Ammon's horn (tissue), 1 donor: ENCODE measurements around the gene DECR2.
"Not testable (repeated sequence)": the region's sequence is repeated elsewhere in the genome, so short reads cannot be mapped to it uniquely, and the experiment has no call there.

ENCODE experiments used
- DNase-seq: peaks from one replicate; pipeline ENCODE4 v3.0.0-alpha.2; 2016; ENCODE audit warnings: low spot score

The DECR2 gene

DNA sequence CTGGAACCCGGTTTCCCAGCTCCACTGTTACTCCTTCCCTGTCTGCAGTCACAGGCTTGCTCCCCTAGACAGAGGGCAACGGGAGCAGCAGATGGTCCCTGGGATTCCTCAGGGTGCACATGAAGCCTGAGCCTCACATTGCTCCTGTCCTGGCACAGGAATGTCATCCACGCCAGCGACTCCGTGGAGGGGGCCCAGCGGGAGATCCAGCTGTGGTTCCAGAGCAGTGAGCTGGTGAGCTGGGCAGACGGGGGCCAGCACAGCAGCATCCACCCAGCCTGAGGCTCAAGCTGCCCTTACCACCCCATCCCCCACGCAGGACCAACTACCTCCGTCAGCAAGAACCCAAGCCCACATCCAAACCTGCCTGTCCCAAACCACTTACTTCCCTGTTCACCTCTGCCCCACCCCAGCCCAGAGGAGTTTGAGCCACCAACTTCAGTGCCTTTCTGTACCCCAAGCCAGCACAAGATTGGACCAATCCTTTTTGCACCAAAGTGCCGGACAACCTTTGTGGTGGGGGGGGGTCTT, 1.6 kb upstream of the DECR2 start:
- no peak for DNase-seq

- DNase-seq: no peak
These were observed 3.3 kb downstream of the DECR2 start for GRCh38 chr16:404971-405486.

DNA sequence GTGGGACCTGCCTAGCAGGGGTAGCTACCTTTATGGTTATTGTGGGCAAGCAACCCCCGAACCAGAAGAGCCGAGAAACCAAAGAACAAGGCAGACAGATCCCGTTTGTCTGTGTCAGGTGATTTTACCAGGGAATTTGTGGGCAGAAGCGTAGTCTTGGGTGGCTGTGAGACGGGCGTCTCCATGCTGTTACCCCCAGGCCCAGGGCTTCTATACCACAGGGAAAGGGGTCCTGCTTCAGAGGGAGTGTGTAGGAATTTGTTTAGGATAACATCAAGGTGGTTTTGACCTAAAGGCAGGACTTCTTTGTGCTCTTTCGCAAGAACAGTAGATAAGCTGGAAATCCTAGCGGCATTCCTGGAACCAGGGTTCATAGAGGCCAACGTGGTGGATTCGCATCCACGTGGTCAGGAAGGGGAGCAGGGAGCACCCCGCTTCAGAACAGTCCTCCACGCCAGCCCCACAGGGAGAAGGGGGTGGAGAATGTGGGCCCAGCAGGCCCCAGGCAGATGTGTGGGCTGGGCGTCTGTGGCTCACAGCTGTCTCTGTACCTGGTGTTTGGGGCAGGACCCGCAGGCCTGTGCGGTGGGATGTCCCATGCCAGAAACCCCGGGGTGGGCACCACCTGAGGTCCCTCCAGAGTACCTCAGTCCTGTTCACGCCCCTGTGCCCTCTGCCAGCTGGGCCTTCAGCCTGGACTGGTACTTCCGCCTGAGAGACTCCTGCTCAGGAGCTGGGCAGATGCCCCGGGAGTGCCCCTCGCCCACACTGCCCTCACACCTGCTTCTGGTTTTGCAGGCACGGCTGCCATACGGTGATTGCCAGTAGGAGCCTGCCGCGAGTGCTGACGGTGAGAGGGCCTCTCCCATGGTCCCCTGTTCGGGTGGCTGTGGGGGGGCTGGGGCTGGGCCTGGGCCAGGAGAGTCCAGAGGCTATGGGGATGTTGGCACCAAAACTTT, 4.1 kb downstream of the DECR2 start:
- no peak for DNase-seq

DNA sequence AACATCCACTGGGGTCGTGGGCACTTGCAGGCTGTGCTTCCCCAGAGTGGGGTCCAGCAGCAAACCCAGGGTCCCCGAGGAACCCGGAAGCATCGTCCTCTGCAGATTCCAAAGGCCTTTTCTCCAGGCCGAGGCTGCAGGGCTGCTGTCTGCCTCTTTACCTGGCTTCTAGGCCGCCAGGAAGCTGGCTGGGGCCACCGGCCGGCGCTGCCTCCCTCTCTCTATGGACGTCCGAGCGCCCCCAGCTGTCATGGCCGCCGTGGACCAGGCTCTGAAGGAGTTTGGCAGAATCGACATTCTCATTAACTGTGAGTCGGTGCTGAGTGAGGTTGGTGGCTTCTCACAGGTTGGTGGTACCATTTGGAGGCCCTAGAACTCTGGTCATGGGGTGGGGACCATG, 5.6 kb downstream of the DECR2 start:
- no peak for DNase-seq

DNA sequence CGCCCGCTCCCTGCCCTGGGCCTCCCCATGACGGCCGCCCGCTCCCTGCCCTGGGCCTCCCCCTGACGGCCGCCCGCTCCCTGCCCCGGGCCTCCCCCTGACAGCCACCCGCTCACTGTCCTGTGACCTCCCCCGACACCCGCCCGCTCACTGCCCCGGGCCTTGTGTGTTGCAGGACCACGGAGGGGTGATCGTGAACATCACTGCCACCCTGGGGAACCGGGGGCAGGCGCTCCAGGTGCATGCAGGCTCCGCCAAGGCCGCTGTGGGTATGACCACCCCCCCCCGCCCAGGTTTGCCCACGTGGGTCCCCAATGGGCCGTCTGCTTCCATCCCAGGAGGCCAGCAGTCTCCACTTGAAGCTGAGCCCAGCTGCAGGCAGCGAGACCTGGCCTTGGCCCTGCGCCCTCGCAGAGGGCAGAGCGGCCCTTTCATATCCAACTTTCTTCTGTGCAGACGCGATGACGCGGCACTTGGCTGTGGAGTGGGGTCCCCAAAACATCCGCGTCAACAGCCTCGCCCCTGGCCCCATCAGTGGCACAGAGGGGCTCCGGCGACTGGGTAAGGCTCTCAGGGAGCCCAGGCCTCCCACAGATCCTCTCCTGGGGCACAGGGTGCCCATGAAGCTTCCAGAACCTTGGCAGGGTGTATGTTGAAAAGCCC, 9.0 kb downstream of the DECR2 start:
- no peak for DNase-seq

- no peak for DNase-seq
These were observed 10.0 kb downstream of the DECR2 start for GRCh38 chr16:411576-412265.

DNA sequence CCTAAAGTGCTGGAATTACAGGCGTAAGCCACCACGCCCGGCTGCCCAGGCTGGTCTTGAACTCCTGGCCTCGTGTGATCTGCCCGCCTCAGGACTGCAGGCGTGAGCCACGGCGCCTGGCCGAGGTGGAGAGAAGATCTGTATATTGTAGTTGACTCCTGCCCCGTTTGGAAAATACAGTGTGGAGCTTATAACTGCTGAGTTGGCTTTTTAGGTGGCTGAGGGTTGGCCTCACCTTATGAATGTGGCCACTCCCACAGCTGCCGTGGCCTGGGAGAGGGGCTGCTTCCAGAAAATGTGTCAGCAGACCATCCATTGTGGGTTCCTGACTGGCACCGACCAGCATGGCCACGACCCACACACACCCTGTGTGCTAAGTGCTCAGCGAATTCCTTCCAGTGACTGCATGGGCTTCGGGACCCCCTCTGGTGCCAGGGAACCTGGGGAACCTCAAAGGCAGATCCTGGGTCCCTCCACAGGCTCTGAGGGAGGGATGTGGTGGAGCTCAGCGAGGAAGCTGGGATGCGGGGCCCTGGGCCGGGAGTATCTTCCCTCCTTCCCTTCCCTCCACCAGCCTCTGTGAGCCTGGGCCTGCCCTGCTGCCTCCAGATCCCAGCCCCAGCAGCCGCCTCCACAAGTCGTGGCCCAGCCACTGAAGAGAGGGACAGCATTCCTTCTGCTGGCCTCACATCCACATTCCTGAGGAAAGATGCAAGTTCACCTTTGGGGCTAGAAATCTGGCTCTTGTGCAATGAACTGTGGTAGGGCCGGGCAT, 12.9 kb downstream of the DECR2 start:
- no peak for DNase-seq

- DNase-seq: not testable (repeated sequence)
These were observed 13.4 kb downstream of the DECR2 start for GRCh38 chr16:415170-415498.

DNA sequence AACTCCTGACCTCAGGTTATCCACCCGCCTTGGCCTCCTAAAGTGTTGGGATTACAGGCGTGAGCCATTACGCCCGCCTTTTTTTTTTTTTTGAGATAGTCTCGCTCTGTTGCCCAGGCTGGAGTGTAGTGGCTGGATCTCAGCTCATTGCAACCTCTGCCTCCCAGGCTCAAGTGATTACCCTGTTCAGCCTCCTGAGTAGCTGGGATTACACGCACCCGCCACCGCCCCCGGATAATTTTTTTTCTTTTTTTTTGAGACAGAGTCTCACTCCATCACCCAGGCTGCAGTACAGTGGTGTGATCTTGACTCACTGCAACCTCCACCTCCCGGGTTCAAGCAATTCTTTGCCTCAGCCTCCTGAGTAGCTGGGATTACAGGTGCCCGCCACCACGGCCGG, 20.5 kb downstream of the DECR2 start:
- not testable (repeated sequence) for DNase-seq

GRCh38 chr16:424033-424622, 22.4 kb downstream of the DECR2 start:
- peak; percentile 79 for DNase-seq

DNA sequence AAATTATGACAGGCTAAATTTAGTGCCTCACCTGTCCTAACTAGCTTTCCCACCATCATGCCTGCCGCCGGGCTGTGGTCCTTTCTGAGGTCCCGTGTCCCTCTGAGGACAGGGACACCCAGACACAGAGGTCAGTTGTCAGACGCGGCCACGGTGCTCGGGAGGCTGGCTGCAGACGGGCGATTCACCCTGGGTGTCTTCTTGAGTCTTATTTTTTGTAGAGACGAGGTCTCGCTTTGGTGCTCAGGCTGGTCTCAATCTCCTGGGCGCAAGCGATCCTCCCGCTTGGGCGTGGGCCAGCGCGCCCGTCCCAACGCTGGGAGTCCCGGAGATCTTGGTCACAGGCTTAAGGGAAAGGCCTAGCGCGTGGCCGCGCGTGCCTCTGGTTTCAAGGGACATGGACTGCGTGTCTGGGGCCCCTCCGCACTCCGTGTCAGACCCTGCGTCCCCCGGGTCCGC, 23.0 kb downstream of the DECR2 start:
- DNase-seq: peak; percentile 47

GRCh38 chr16:425082-425718, 23.5 kb downstream of the DECR2 start, which contains the start of gene RAB11FIP3:
TSS of gene RAB11FIP3 (plus strand) at chr16:425649. CDS start at chr16:426007, 358 bp downstream.
- peak; percentile 90 for DNase-seq

- DNase-seq: no peak
These were observed 24.0 kb downstream of the DECR2 start for GRCh38 chr16:425740-426114.

- no peak for DNase-seq
These were observed 24.6 kb downstream of the DECR2 start for GRCh38 chr16:426115-426905.

GRCh38 chr16:426906-427249, 25.2 kb downstream of the DECR2 start:
- DNase-seq: no peak

DNA sequence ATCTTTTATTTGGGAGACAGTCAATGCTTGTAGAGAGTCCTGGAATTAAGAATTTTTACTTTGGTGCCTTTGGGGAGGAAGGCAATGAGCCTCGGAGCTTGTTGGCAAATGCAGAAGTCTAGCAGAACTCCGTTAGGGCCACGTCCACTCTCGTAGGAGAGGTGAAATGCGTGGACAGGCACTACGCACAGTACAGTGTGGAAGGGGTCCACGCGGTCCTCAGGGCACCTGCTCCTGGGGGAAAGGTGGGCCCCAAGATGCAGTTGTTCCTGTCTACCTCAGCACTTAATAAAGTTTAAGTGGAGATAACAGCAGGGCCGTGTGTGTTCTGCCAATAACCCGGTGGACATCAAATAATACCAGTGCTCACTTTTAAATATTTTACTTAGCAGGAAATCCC, 25.6 kb downstream of the DECR2 start:
- no peak for DNase-seq

GRCh38 chr16:430904-431303, 29.2 kb downstream of the DECR2 start:
- no peak for DNase-seq

GRCh38 chr16:440627-441026, 38.9 kb downstream of the DECR2 start:
- DNase-seq: no peak

- no peak for DNase-seq
These were observed 39.8 kb downstream of the DECR2 start for GRCh38 chr16:441447-441846.

DNA sequence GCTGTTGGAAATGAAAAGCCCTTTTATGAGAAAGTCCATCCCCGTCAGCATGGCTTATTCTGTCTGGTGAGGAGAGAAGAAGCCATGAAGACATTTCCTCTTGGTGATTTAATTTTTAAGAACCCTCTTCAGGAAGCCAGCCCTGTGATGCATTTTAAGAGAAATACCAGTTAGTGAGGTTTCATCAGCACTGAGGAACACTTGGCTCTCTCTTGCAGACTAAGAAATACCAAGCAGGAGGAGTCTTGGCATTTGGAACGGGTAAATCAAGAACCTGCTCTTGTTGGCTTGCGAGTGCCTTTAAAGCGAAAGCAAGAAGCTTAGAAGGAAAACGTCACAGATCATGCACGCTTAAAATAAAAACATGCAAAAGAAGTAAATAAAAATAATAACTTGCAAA, 41.3 kb downstream of the DECR2 start:
- no peak for DNase-seq
